Peyer's patch (tissue), 4 donors: ENCODE results near the gene ACSL6. TPM values are rescaled to one million over a fixed set of nuclear protein-coding genes. Genes with fewer than 3 reads are reported as not detected.

Experiments
- DNase-seq, 3 donors: peaks; one replicate each; pipeline ENCODE4 v3.0.0-alpha.2; 2017 to 2019
- H3K27ac ChIP-seq, 4 donors: fragments of 200-600 bp; sonication (generic); one replicate each; pipeline ENCODE4 v1.5.1; 2016 to 2019
- H3K27me3 ChIP-seq, 2 donors: fragments of 200-600 bp; sonication (generic); one replicate each; pipeline ENCODE4 v1.5.1; 2019
- H3K36me3 ChIP-seq, 3 donors: fragments of 200-600 bp; sonication (generic); one replicate each; pipeline ENCODE4 v1.5.1; 2016 to 2019
- H3K4me1 ChIP-seq, 4 donors: fragments of 200-600 bp; sonication (generic); one replicate each; pipeline ENCODE4 v1.5.1; 2016 to 2019
- H3K4me3 ChIP-seq, 4 donors: fragments of 200-600 bp; sonication (generic); 1 replicate in 3 of 4; 2 replicates in 1 of 4; pipeline ENCODE4 v1.5.1; 2016 to 2019; ENCODE audit warnings: mild to moderate bottlenecking in 1 of 4
- H3K9me3 ChIP-seq, 4 donors: fragments of 200-600 bp; sonication (generic); one replicate each; pipeline ENCODE4 v1.5.1; 2016 to 2019; ENCODE audit warnings: mild to moderate bottlenecking in 1 of 4
- POLR2A ChIP-seq, 2 donors: fragments of 450-650 bp; IDR thresholded peaks; one replicate each; pipeline ENCODE4 v1.5.1; 2017; ENCODE audit warnings: antibody characterized with exemption in 2 of 2, mild to moderate bottlenecking in 2 of 2, moderate library complexity in 2 of 2
- total RNA-seq, 4 donors: library from RNA; depleted of rRNA; stranded (reverse); fragments of >200 nt; gene quantifications; one replicate each; pipeline ENCODE4 v1.1.0, GENCODE V29; 2016
- TF ChIP-seq, protein P1 (sequence below), 6 experiments: fragments of 450-650 bp in 4 of 6; fragments of 200-600 bp in 2 of 6; sonication (generic) in 1 of 6; IDR thresholded peaks; one replicate each; pipeline ENCODE4 v1.5.1; 2017 to 2019; ENCODE audit warnings: antibody characterized with exemption in 6 of 6, mild to moderate bottlenecking in 3 of 6, moderate library complexity in 1 of 6

Gene ACSL6
- total RNA-seq, 4 donors from 2014 or later, result 1.1 to 12.4 (median 7.4) TPM; not detected in 1

DNA sequence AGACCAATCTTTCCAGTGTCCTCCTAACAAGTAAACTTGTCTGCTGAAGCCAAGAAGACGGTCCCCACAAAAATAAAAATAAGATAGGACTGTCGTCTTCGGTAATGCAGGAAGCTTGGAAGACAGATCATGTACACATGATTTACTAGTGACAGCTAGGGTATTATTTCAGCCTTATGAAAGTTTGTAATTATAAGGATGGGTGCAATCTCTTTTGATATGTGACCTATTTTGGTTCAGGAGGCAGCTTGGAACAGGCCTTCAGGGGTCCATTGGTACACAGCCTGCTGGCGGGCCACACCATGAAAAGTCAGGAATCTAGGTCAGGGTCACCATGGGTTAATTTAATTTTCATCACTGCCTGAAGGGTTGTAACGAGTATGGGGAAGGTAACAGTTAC is 52.3 kb downstream of the ACSL6 start:
- no peaks in the 10 kb centered on the region for H3K9me3 ChIP-seq
- no peak overlapping the region for H3K27ac ChIP-seq
- H3K4me3 ChIP-seq, result no peak overlapping the region
- no peak for DNase-seq
- no peaks in the 10 kb centered on the region for H3K36me3 ChIP-seq
- TF ChIP-seq, protein P1, sequence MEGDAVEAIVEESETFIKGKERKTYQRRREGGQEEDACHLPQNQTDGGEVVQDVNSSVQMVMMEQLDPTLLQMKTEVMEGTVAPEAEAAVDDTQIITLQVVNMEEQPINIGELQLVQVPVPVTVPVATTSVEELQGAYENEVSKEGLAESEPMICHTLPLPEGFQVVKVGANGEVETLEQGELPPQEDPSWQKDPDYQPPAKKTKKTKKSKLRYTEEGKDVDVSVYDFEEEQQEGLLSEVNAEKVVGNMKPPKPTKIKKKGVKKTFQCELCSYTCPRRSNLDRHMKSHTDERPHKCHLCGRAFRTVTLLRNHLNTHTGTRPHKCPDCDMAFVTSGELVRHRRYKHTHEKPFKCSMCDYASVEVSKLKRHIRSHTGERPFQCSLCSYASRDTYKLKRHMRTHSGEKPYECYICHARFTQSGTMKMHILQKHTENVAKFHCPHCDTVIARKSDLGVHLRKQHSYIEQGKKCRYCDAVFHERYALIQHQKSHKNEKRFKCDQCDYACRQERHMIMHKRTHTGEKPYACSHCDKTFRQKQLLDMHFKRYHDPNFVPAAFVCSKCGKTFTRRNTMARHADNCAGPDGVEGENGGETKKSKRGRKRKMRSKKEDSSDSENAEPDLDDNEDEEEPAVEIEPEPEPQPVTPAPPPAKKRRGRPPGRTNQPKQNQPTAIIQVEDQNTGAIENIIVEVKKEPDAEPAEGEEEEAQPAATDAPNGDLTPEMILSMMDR (IDR thresholded peaks at IDR 0.05), result no peak
- TF ChIP-seq POLR2A (IDR thresholded peaks at IDR 0.05), result no peak
- no peaks in the 10 kb centered on the region for H3K4me1 ChIP-seq
- no peaks in the 10 kb centered on the region for H3K27me3 ChIP-seq

DNA sequence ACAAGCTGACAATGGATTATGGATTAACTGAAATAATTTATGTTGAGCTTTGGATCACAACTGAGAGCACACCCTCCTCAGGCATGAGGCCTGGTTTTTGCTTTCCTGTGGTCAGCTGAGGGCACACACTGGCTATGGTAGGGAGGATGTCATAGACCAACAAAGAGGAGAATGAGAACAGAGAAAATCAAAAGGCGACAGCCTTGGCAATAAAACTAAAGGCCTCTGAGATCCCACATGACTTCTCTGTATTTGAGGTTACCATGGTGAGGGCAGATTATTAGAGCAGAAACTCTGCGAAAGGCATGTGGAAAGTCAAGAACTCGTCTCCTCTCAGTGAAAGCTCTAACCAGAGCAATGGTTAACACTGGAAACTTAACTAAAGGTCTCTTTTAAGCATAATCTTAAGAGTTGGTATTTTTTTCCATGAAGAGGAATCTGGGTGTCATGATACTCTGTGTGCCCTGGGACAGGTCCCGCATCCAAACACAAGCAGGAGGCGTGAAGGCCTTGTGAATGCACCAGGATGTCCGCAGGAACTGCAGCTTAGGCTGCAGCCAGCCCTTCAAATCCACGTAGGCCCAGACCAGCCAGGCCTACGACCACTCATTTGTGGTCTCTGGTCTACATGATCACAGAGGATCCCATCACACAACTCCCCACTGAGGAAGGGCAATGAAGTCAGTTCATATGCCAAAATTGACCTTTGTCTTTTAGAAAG is 53.6 kb downstream of the ACSL6 start:
- Histone ChIP-seq H3K36me3 (no peaks in the 10 kb centered on the region), H3K27ac (no peak overlapping the region), H3K27me3 (no peaks in the 10 kb centered on the region), H3K4me1 (no peaks in the 10 kb centered on the region), H3K9me3 (no peaks in the 10 kb centered on the region), H3K4me3 (no peak overlapping the region)
- DNase-seq, result no peak
- TF ChIP-seq POLR2A (IDR thresholded peaks at IDR 0.05), result no peak
- TF ChIP-seq, protein P1 (IDR thresholded peaks at IDR 0.05), result no peak

DNA sequence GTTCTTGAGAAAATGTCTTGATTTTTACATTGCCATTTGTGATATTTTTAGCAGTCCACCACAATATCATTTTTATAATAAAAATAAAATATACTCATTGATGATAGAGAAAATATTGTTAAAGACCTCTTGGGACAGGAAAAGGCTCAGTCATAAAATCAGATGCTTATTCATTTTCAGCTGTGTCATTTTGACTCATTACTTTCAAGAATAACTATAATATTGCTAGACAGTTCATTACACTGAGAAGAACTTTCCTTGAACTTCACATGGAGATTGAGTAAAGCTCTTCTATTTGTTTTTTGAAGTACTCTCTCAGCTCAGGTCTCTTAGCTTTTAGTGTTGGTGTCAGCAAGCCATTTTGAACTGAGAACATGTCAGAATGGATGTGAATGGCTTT is 57.5 kb downstream of the ACSL6 start:
- Histone ChIP-seq H3K9me3 (no peaks in the 10 kb centered on the region), H3K36me3 (no peaks in the 10 kb centered on the region), H3K4me3 (no peak overlapping the region), H3K27me3 (no peaks in the 10 kb centered on the region), H3K4me1 (no peaks in the 10 kb centered on the region), H3K27ac (no peak overlapping the region)
- TF ChIP-seq POLR2A (IDR thresholded peaks at IDR 0.05), result no peak
- TF ChIP-seq, protein P1 (IDR thresholded peaks at IDR 0.05), result no peak
- DNase-seq, result no peak

DNA sequence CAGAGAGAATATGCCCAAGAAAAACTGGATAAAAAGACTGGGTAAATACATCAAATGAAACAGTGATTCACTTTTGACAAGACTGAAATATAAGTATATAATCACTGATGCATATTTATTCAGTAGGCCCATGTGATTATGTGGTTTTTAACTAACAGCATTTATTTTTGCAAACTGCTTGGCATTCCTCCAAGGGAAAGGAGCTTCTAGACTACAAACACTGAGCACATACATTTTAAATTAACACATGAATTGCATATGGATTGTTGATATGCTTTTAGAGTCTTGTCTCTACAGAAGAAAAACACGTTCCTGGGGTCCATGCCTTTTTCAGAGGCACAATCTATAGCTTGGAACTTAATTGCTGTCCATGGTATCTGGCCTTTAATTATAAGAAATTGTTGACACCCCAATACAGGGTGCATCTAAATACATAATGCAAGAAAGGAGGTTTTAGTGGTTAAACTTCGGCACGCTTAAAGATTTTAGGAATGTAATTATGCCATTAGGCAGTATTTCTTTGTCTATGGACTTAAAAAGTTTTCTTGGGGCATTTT is 59.1 kb downstream of the ACSL6 start:
- Histone ChIP-seq H3K27ac (no peak overlapping the region), H3K9me3 (no peaks in the 10 kb centered on the region), H3K27me3 (no peaks in the 10 kb centered on the region), H3K36me3 (no peaks in the 10 kb centered on the region), H3K4me3 (no peak overlapping the region), H3K4me1 (no peaks in the 10 kb centered on the region)
- DNase-seq, result no peak
- TF ChIP-seq, protein P1 (IDR thresholded peaks at IDR 0.05), result no peak
- TF ChIP-seq POLR2A (IDR thresholded peaks at IDR 0.05), result no peak

DNA sequence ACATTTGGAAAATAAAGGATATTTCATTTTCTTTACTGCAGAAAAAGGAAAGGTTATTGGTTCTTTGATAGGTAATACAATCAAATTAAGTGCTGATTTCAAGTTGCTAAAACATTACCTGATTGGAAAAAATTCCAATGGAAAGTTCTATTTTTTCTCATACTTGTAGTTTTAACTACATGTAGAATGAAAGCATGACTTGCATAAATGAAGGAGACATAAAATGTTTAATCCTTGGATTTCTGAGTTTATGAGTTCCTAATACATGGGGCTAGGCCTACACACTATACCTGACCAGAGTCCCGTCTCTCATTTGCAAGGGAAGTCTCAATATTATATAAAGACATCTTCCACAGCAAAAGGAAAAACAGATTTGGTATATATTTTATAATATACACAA is 60.8 kb downstream of the ACSL6 start:
- no peak for TF ChIP-seq POLR2A (IDR thresholded peaks at IDR 0.05)
- TF ChIP-seq, protein P1 (IDR thresholded peaks at IDR 0.05), result no peak
- H3K36me3 ChIP-seq, result no peaks in the 10 kb centered on the region

More for the DNA sequence above, 60.8 kb downstream of the ACSL6 start:
- DNase-seq, result no peak
- no peak overlapping the region for H3K4me3 ChIP-seq
- no peak overlapping the region for H3K27ac ChIP-seq
- H3K4me1 ChIP-seq, result no peaks in the 10 kb centered on the region
- no peaks in the 10 kb centered on the region for H3K9me3 ChIP-seq
- H3K27me3 ChIP-seq, result no peaks in the 10 kb centered on the region
